Fibroblast of lung (primary cell): ENCODE data around the gene ZSWIM5.

Source experiments
- CTCF ChIP-seq, 2 donors: IDR thresholded peaks in 1 of 2; conservative IDR thresholded peaks in 1 of 2; 1 replicate in 1 of 2; 2 replicates in 1 of 2; pipeline ENCODE4 v1.5.1; 2011 to 2012; ENCODE audit warnings: low read length in 2 of 2, control low read depth in 1 of 2, inconsistent platforms in 1 of 2, low read depth in 1 of 2, mild to moderate bottlenecking in 1 of 2
- EZH2 ChIP-seq: IDR thresholded peaks from 2 replicates; pipeline ENCODE4 v1.5.1; 2012; ENCODE audit warnings: low read length, control low read depth, mild to moderate bottlenecking; ENCODE audit errors: missing control alignments

GRCh38 chr1:45101947-45102346 is 104.5 kb downstream of the ZSWIM5 start:
- no peak for TF ChIP-seq CTCF (conservative IDR thresholded peaks at IDR 0.05 in 1 of 2, IDR thresholded peaks at IDR 0.05 in 1 of 2; ENCODE audit: low read depth in 1 of 2, low read length in 2 of 2)
- TF ChIP-seq EZH2: no peak
